BLaER1 (cell line): ENCODE data around the gene FILIP1L.

Experiments
- H3K27ac ChIP-seq: shearing (Covaris generic); formaldehyde crosslinking; 2 replicates; pipeline ENCODE4 v1.8.1; 2022
- H3K27me3 ChIP-seq: shearing (Covaris generic); formaldehyde crosslinking; 2 replicates; pipeline ENCODE4 v1.8.1; 2022
- H3K36me3 ChIP-seq: shearing (Covaris generic); formaldehyde crosslinking; 2 replicates; pipeline ENCODE4 v1.8.1; 2022
- H3K4me1 ChIP-seq: shearing (Covaris generic); formaldehyde crosslinking; 2 replicates; pipeline ENCODE4 v1.8.1; 2022
- H3K4me2 ChIP-seq: shearing (Covaris generic); formaldehyde crosslinking; 2 replicates; pipeline ENCODE4 v1.8.1; 2022
- H3K4me3 ChIP-seq: shearing (Covaris generic); formaldehyde crosslinking; 2 replicates; pipeline ENCODE4 v1.8.1; 2022
- H3K9ac ChIP-seq: shearing (Covaris generic); formaldehyde crosslinking; 2 replicates; pipeline ENCODE4 v1.8.1; 2022
- H3K9me3 ChIP-seq: shearing (Covaris generic); formaldehyde crosslinking; 2 replicates; pipeline ENCODE4 v1.8.1; 2022
- H4K20me1 ChIP-seq: shearing (Covaris generic); formaldehyde crosslinking; 2 replicates; pipeline ENCODE4 v1.8.1; 2022
- Cebpa-rat ChIP-seq: shearing (Covaris generic); IDR thresholded peaks from 2 replicates; pipeline ENCODE4 v1.8.1; 2022

Gene FILIP1L

DNA sequence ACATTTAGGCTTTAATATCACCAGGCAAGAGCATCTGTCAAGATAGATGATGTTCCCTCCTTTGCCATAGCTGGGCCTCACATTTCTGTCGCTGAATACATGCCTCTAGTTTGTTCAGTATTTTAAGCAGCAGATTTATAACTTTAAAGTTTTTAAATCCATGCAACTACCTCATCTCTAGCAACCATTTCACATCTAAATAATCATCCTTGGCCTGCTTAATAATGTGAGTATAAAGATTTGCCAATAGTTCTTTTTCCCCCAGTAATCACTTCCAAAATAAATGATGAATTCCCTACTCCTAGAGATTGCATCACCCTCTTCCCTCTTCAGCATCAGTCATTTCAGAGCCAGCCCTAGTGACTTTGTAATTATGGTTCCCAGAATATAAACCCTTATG lies 36.2 kb upstream of the FILIP1L start:
- Histone ChIP-seq H3K4me3 (no peak overlapping the region), H3K9me3 (peaks cover 23% of the 10 kb centered on the region), H3K4me2 (no peak overlapping the region), H3K9ac (no peak overlapping the region), H3K4me1 (no peaks in the 10 kb centered on the region), H4K20me1 (no peaks in the 10 kb centered on the region), H3K27me3 (no peaks in the 10 kb centered on the region), H3K27ac (no peak overlapping the region), H3K36me3 (peaks cover 65% of the 10 kb centered on the region)
- TF ChIP-seq Cebpa-rat = no peak

DNA sequence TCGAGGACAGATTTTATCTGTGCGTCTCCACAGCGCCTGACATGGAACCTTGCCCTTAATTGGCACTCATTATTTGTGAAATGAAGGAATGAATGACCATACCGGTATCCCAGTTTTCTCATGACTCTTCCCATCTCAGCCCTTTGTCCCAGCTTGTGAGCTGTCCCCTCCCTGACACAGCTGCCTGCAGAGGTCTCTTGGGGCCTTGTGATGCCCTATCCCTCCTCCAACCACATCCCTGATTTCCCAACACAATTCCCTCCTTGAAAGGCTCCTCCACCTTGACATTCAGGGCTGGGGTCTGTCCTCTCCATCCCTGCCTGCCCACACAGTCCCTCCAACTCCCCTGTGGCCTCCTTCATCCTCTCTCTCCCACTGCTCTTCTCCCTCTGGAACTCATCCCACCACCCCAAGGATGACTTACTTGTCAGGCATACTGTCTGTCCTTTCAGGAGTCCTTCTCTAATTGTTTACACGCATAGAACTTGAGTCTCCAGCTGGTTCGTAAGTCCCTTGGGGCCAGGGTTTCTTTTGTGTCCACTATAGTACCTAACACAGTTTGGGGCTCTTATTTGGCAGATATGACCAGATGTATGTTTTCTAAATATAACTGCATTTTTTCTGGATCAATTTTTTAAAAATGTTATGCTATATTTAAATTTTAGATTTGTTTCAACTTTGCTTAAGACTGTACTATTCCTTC lies 35.6 kb upstream of the FILIP1L start:
- no peak for TF ChIP-seq Cebpa-rat

DNA sequence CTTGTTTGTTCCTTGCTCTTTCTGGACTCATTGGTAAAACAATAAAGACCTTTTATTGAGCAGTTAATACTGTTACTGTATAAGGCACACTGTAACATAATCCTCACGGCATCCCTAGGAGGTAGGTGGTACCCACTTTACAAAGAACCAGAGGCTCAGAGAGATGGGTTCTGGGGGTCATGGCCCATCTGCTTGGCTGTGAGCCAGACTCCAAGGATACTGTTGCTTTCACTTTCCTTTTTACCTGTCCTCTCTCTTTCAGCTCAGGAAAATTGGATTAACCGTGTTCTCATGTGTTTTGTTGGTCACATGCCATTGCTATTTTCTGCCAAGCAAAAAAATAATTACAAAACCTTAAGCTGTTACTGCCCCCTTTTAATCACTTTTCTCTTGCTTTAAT lies 34.8 kb upstream of the FILIP1L start:
- H3K4me2 ChIP-seq = no peak overlapping the region
- no peak overlapping the region for H3K9ac ChIP-seq
- H3K4me1 ChIP-seq = peaks cover 5% of the 10 kb centered on the region; the same call in 1 of the 2 replicates
- H4K20me1 ChIP-seq = no peaks in the 10 kb centered on the region
- peaks cover 51% of the 10 kb centered on the region for H3K36me3 ChIP-seq
- H3K4me3 ChIP-seq = no peak overlapping the region
- no peak for TF ChIP-seq Cebpa-rat
- peaks cover 9% of the 10 kb centered on the region; the same call in 1 of the 2 replicates for H3K9me3 ChIP-seq
- no peak overlapping the region for H3K27ac ChIP-seq
- H3K27me3 ChIP-seq = no peaks in the 10 kb centered on the region

More for the DNA sequence above, 35.6 kb upstream of the FILIP1L start:
- Histone ChIP-seq H3K4me1 (no peaks in the 10 kb centered on the region), H3K4me2 (no peak overlapping the region), H3K27ac (no peak overlapping the region), H3K9ac (no peak overlapping the region), H3K9me3 (peaks cover 17% of the 10 kb centered on the region), H4K20me1 (no peaks in the 10 kb centered on the region), H3K27me3 (no peaks in the 10 kb centered on the region), H3K36me3 (peaks cover 58% of the 10 kb centered on the region), H3K4me3 (no peak overlapping the region)

DNA sequence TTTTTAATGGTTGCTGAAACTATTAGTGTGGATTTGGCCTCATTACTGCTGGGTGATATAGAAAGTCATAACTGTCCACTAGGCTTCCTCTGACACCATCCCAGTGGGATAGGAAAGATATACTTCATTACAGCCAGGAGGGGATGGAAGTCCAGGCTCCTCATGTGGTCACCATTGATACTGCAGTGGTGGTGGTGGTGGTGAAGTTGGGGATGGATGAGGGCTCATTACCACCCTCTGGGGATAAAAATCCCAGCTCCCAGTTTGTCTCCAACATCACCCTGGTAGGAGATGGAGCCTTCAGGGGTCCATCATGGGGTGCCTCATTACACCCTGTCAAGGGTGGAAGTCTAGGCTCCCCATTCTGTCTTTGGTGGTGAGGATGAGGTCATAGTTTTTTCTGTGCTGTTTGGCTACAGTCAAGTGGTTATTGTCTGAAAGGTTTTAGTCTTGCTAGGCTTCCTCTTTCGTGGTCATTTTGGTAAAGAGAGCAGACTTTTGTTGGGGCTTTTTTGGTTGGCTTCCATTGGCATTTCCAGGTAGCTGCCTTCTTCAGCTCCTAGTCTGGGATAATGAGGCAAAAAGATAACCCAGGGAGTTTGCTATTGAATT lies 30.1 kb upstream of the FILIP1L start:
- H4K20me1 ChIP-seq = no peaks in the 10 kb centered on the region
- H3K9me3 ChIP-seq = peaks cover 15% of the 10 kb centered on the region
- no peak overlapping the region for H3K4me2 ChIP-seq
- peaks cover 29% of the 10 kb centered on the region for H3K36me3 ChIP-seq
- H3K4me3 ChIP-seq = no peak overlapping the region
- no peak overlapping the region for H3K27ac ChIP-seq
- peaks cover 6% of the 10 kb centered on the region; the same call in 1 of the 2 replicates for H3K4me1 ChIP-seq
- TF ChIP-seq Cebpa-rat = no peak
- no peaks in the 10 kb centered on the region for H3K27me3 ChIP-seq
- H3K9ac ChIP-seq = no peak overlapping the region

DNA sequence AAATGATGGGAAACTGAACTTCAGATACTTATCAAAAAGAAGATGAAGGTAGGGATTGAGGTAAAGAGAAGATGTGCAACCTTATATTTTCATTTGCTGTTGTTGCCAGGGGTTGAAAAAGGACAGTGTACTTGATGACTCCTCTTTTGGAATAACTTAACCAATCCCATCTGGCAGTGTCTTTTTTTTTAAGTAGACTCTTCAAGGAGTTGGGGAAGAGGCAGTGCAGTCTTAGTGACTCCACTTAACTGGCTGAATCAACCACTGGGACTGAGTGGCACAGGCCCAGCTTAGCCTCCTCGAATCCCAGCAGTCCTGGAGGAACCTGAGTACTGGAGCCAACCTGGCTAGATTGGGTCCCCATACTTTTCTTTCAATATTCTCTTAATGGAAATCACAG lies 27.3 kb upstream of the FILIP1L start:
- Histone ChIP-seq H3K27ac (no peak overlapping the region), H3K4me2 (no peak overlapping the region), H3K4me1 (peaks cover 6% of the 10 kb centered on the region; the same call in 1 of the 2 replicates), H4K20me1 (no peaks in the 10 kb centered on the region), H3K36me3 (peaks cover 13% of the 10 kb centered on the region; the same call in 1 of the 2 replicates), H3K4me3 (no peak overlapping the region), H3K9me3 (peaks cover 15% of the 10 kb centered on the region), H3K9ac (no peak overlapping the region), H3K27me3 (no peaks in the 10 kb centered on the region)
- TF ChIP-seq Cebpa-rat = no peak

DNA sequence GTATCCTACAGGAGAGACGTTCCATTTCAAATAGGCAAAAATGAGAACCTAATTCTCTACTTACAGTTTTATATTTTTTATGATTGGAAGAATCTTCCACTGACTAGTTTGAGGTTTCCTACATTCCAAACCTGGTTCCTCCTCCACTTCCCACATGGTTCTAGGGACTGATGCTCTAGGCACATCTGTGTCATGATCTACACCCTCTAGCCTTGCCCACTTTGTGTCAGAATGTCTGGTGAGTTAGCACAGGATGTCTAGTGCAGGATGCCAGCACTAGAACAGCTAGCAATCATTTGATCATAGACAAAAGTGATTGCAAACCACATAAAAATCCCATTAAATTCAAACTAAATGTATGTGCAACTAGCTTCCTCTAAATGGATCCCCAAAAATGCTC lies 26.7 kb upstream of the FILIP1L start:
- no peak overlapping the region for H3K9ac ChIP-seq
- no peak for TF ChIP-seq Cebpa-rat

DNA sequence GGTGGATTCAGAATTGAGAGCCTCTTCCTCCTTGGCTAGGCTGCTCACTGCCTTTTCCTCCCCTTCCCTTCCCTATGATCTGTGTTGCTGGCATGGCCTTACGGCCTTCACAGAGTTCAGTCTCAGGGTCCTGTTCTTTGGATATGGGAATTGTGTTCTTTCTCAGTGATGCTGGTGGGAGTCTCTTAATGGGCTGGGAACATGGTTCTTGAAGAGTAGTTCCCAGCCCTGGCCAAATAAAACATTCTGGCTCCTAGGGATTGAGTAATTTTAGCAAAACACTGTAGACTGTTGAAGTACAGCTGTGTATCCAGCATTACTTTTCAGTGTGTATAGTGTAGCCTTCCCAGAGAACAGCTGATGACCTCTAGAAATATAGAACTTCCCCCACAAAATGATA lies 22.6 kb upstream of the FILIP1L start:
- peaks cover 7% of the 10 kb centered on the region; the same call in 1 of the 2 replicates for H3K36me3 ChIP-seq
- no peaks in the 10 kb centered on the region for H3K27me3 ChIP-seq
- no peak for TF ChIP-seq Cebpa-rat
- no peaks in the 10 kb centered on the region for H3K4me1 ChIP-seq
- H3K4me2 ChIP-seq = no peak overlapping the region
- no peaks in the 10 kb centered on the region for H4K20me1 ChIP-seq
- no peak overlapping the region for H3K9ac ChIP-seq
- no peak overlapping the region for H3K4me3 ChIP-seq
- no peaks in the 10 kb centered on the region for H3K9me3 ChIP-seq
- H3K27ac ChIP-seq = no peak overlapping the region

More for the DNA sequence above, 26.7 kb upstream of the FILIP1L start:
- Histone ChIP-seq H3K36me3 (peaks cover 13% of the 10 kb centered on the region; the same call in 1 of the 2 replicates), H3K9me3 (peaks cover 15% of the 10 kb centered on the region), H3K4me1 (peaks cover 6% of the 10 kb centered on the region; the same call in 1 of the 2 replicates), H3K27ac (no peak overlapping the region), H4K20me1 (no peaks in the 10 kb centered on the region), H3K4me2 (no peak overlapping the region), H3K27me3 (no peaks in the 10 kb centered on the region), H3K4me3 (no peak overlapping the region)

DNA sequence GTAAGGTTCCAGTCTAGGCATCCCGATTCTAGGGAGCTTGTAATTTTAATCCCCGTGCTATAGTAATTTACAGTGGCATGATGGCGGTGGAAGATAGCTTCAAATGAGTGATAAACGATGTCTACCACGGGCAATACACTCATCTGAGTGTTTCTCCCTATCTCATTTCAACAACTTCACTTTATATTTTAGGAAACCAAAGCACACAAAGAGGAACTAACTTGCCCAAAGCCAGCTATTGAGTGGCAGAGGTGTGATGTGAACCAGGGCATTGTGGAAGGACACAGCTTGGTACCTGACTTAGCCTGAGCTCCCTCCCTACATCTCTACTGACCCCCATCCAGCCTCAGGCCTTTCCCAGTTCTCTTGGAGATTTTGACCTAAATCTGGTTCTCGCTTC lies 16.9 kb upstream of the FILIP1L start:
- Histone ChIP-seq H3K4me3 (no peak overlapping the region), H4K20me1 (no peaks in the 10 kb centered on the region), H3K9ac (no peak overlapping the region), H3K9me3 (no peaks in the 10 kb centered on the region), H3K27ac (no peak overlapping the region), H3K4me2 (no peak overlapping the region), H3K27me3 (no peaks in the 10 kb centered on the region), H3K4me1 (no peaks in the 10 kb centered on the region), H3K36me3 (no peaks in the 10 kb centered on the region)
- no peak for TF ChIP-seq Cebpa-rat

DNA sequence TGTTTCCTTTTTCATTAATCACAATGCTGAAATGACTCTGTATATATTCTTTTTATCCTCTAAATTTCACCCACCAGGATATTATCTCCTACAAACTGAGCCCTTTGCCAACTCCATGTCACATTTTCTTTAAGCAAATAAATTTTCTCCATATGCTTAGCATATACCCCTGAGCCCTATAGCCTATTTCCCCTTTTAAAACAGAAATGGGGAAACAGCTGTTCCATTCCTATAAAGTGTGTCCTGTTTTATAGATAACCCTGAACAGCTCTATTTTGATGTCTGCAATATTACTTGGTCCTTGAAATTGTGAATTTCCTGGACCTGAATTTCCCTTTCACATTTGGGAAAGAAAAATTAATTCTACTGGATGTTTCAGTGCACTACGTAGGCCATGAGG lies 15.6 kb upstream of the FILIP1L start:
- Histone ChIP-seq H3K36me3 (no peaks in the 10 kb centered on the region), H3K9ac (no peak overlapping the region), H3K27me3 (no peaks in the 10 kb centered on the region), H3K4me1 (peaks cover 7% of the 10 kb centered on the region; the same call in 1 of the 2 replicates), H3K9me3 (no peaks in the 10 kb centered on the region), H4K20me1 (no peaks in the 10 kb centered on the region), H3K4me3 (no peak overlapping the region), H3K27ac (no peak overlapping the region), H3K4me2 (no peak overlapping the region)
- no peak for TF ChIP-seq Cebpa-rat

DNA sequence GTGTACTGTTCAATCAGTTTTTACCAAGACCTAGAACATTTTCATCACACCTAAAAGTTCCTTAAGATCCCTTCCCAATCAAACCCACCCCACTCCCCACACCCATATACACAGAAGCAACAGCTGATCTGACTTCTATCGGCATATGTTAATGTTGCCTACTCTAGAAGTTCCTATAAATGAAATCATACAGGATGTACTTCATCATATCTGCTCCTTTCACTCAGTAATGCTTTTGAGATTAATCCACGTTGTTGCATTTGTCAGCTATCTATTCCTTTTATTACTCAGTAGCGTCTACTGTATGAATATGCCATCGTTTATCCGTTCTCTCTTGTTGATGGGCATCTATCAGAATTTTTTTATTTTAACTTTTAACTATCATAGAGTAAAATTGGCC lies 14.3 kb upstream of the FILIP1L start:
- Histone ChIP-seq H3K27me3 (no peaks in the 10 kb centered on the region), H3K4me2 (no peak overlapping the region), H3K4me1 (peaks cover 8% of the 10 kb centered on the region; the same call in 1 of the 2 replicates), H3K9me3 (no peaks in the 10 kb centered on the region), H3K36me3 (0 out of 2 replicates have a peak, but pooled peaks cover 4% of the 10 kb centered on the region), H3K9ac (no peak overlapping the region), H3K27ac (no peak overlapping the region), H4K20me1 (no peaks in the 10 kb centered on the region), H3K4me3 (no peak overlapping the region)
- no peak for TF ChIP-seq Cebpa-rat
